Measurements from ENCODE around the gene CACNA1A. TPM values are rescaled to one million over a fixed set of nuclear protein-coding genes. Genes with fewer than 3 reads are reported as not detected.
"Not testable (repeated sequence)": the region's sequence is repeated elsewhere in the genome, so short reads cannot be mapped to it uniquely, and the experiment has no call there.

Gene CACNA1A
- total and polyA plus RNA-seq, 2 experiments from 2014 or later, result 2.0 TPM

- TF ChIP-seq EZH2 (IDR thresholded peaks at IDR 0.05; ENCODE audit: borderline replicate concordance) (no peak), EZH2phosphoT487 (IDR thresholded peaks at IDR 0.05; ENCODE audit: low read depth, severe bottlenecking, unreplicated experiment) (no peak)
- TF ChIP-seq, protein P1, sequence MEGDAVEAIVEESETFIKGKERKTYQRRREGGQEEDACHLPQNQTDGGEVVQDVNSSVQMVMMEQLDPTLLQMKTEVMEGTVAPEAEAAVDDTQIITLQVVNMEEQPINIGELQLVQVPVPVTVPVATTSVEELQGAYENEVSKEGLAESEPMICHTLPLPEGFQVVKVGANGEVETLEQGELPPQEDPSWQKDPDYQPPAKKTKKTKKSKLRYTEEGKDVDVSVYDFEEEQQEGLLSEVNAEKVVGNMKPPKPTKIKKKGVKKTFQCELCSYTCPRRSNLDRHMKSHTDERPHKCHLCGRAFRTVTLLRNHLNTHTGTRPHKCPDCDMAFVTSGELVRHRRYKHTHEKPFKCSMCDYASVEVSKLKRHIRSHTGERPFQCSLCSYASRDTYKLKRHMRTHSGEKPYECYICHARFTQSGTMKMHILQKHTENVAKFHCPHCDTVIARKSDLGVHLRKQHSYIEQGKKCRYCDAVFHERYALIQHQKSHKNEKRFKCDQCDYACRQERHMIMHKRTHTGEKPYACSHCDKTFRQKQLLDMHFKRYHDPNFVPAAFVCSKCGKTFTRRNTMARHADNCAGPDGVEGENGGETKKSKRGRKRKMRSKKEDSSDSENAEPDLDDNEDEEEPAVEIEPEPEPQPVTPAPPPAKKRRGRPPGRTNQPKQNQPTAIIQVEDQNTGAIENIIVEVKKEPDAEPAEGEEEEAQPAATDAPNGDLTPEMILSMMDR (IDR thresholded peaks at IDR 0.05; ENCODE audit: poor library complexity), result no peak
- peaks cover 39% of the 10 kb centered on the region for H3K4me1 ChIP-seq (ENCODE audit: insufficient read depth)
- WGBS (ENCODE audit: low lambda C conversion rate, missing lambda C conversion rate), result 97% methylated on average over 7 of the region's 7 CpGs
Measured at GRCh38 chr19:13171146-13171545, 335.1 kb downstream of the CACNA1A start.

GRCh38 chr19:13169769-13170168 lies 336.5 kb downstream of the CACNA1A start:
- TF ChIP-seq, protein P1 (IDR thresholded peaks at IDR 0.05; ENCODE audit: poor library complexity), result no peak
- TF ChIP-seq EZH2 (IDR thresholded peaks at IDR 0.05; ENCODE audit: borderline replicate concordance) (no peak), EZH2phosphoT487 (IDR thresholded peaks at IDR 0.05; ENCODE audit: low read depth, severe bottlenecking, unreplicated experiment) (no peak)
- 75% methylated on average over 5 of the region's 5 CpGs for WGBS (ENCODE audit: low lambda C conversion rate, missing lambda C conversion rate)
- H2AFZ ChIP-seq, result no peak overlapping the region
- H3K4me2 ChIP-seq, result no peak overlapping the region
- no peaks in the 10 kb centered on the region for H3K9me3 ChIP-seq (ENCODE audit: low read depth)
- no peaks in the 10 kb centered on the region for H3K9me2 ChIP-seq (replicated peaks; ENCODE audit: insufficient read depth)
- no peaks in the 10 kb centered on the region for H4K20me1 ChIP-seq (ENCODE audit: insufficient read depth, poor library complexity, severe bottlenecking)
- H3K4me3 ChIP-seq, result no peak overlapping the region
- no peaks in the 10 kb centered on the region for H3K36me3 ChIP-seq (replicated peaks; ENCODE audit: insufficient read depth, low read depth)
- H3K27me3 ChIP-seq, result no peaks in the 10 kb centered on the region
- peaks cover 15% of the 10 kb centered on the region for H3K79me2 ChIP-seq
- peaks cover 49% of the 10 kb centered on the region for H3K4me1 ChIP-seq (ENCODE audit: insufficient read depth)
- DNase-seq (ENCODE audit: low spot score), result peak; percentile 70
- peak overlapping the region; percentile 100 for H3K27ac ChIP-seq

More at GRCh38 chr19:13171146-13171545, 335.1 kb downstream of the CACNA1A start:
- Histone ChIP-seq H3K79me2 (peaks cover 15% of the 10 kb centered on the region), H4K20me1 (ENCODE audit: insufficient read depth, poor library complexity, severe bottlenecking) (no peaks in the 10 kb centered on the region), H3K4me2 (no peak overlapping the region), H3K36me3 (replicated peaks; ENCODE audit: insufficient read depth, low read depth) (no peaks in the 10 kb centered on the region), H2AFZ (no peak overlapping the region), H3K9me2 (replicated peaks; ENCODE audit: insufficient read depth) (no peaks in the 10 kb centered on the region), H3K4me3 (no peak overlapping the region), H3K27ac (no peak overlapping the region), H3K9me3 (ENCODE audit: low read depth) (no peaks in the 10 kb centered on the region), H3K27me3 (no peaks in the 10 kb centered on the region)
- DNase-seq (ENCODE audit: low spot score), result no peak

DNA sequence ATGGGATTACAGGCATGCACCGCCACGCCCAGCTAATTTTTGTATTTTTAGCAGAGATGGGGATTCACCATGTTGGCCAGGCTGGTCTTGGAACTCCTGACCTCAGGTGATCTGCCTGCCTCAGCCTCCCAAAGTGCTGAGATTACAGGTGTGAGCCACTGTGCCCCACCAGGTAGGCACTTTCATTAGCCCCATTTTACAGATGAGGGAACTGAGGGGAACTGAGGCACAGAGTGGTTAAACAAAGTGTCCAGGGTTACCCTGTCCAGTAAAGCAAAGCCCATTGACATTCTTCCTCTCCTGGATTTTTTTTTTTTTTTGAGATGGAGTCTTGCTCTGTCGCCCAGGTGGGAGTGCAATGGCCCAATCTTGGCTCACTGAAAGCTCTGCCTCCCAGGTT lies 340.1 kb downstream of the CACNA1A start:
- DNase-seq (ENCODE audit: low spot score); H3K4me2 ChIP-seq; H4K20me1 ChIP-seq (ENCODE audit: insufficient read depth, poor library complexity, severe bottlenecking); H3K27me3 ChIP-seq; H3K4me3 ChIP-seq; H2AFZ ChIP-seq; H3K9me2 ChIP-seq (replicated peaks; ENCODE audit: insufficient read depth); H3K36me3 ChIP-seq (replicated peaks; ENCODE audit: insufficient read depth, low read depth); H3K9me3 ChIP-seq (ENCODE audit: low read depth): not testable (repeated sequence)
- peak overlapping the region; percentile 100 for H3K27ac ChIP-seq
- H3K4me1 ChIP-seq (ENCODE audit: insufficient read depth), result peaks cover 65% of the 10 kb centered on the region
- peaks cover 15% of the 10 kb centered on the region for H3K79me2 ChIP-seq
- 98% methylated on average over 3 of the region's 3 CpGs for WGBS (ENCODE audit: low lambda C conversion rate, missing lambda C conversion rate)

- Histone ChIP-seq H3K79me2 (peaks cover 12% of the 10 kb centered on the region), H3K4me2 (peak overlapping the region; percentile 78), H2AFZ (no peak overlapping the region), H3K36me3 (replicated peaks; ENCODE audit: insufficient read depth, low read depth) (no peaks in the 10 kb centered on the region), H3K9me2 (replicated peaks; ENCODE audit: insufficient read depth) (no peaks in the 10 kb centered on the region), H4K20me1 (ENCODE audit: insufficient read depth, poor library complexity, severe bottlenecking) (no peaks in the 10 kb centered on the region), H3K27me3 (no peaks in the 10 kb centered on the region), H3K4me3 (no peak overlapping the region), H3K27ac (peak overlapping the region; percentile 100), H3K9me3 (ENCODE audit: low read depth) (no peaks in the 10 kb centered on the region), H3K4me1 (ENCODE audit: insufficient read depth) (peaks cover 65% of the 10 kb centered on the region)
- DNase-seq (ENCODE audit: low spot score), result peak; percentile 39
- 70% methylated on average over 19 of the region's 19 CpGs for WGBS (ENCODE audit: low lambda C conversion rate, missing lambda C conversion rate)
- TF ChIP-seq EZH2 (IDR thresholded peaks at IDR 0.05; ENCODE audit: borderline replicate concordance) (no peak), EZH2phosphoT487 (IDR thresholded peaks at IDR 0.05; ENCODE audit: low read depth, severe bottlenecking, unreplicated experiment) (no peak)
- TF ChIP-seq, protein P1 (IDR thresholded peaks at IDR 0.05; ENCODE audit: poor library complexity), result no peak
Measured at GRCh38 chr19:13165162-13165997, 340.9 kb downstream of the CACNA1A start.
